Measurements from ENCODE around the gene CHCHD10. TPM values are rescaled to one million over a fixed set of nuclear protein-coding genes. Genes with fewer than 3 reads are reported as not detected.
A peak's percentile ranks its signal among the peaks of the same experiment; 100 is the strongest.

The CHCHD10 gene
- total and polyA plus RNA-seq, 10 donors, result 16.8 to 189 (median 95.1) TPM

GRCh38 chr22:23815541-23816155, 47.9 kb upstream of the CHCHD10 start:
- TF ChIP-seq CTCF (IDR thresholded peaks at IDR 0.05 in 8 of 11, conservative IDR thresholded peaks at IDR 0.05 in 3 of 11) (no peak), POLR2A (IDR thresholded peaks at IDR 0.05) (no peak), POLR2AphosphoS5 (IDR thresholded peaks at IDR 0.05) (no peak)
- H3K36me3 ChIP-seq, result peaks cover 4 to 100% (median 67%) of the 10 kb centered on the region in 6 donors
- H3K27me3 ChIP-seq (replicated peaks in 1 of 7), result no peaks in the 10 kb centered on the region
- DNase-seq, result peak; percentile 36
- intact Hi-C loops (cut with DNase I; ENCODE audit: low total_unique reads), result no loop called here
- H3K4me3 ChIP-seq, result no peak overlapping the region
- no peaks in the 10 kb centered on the region for H3K9me3 ChIP-seq
- peaks cover 2 to 37% (median 20%) of the 10 kb centered on the region in 6 donors for H3K4me1 ChIP-seq
- 73 to 89% (median 84%) methylated on average over 9 to 10 of the region's 10 CpGs for WGBS, 5 donors
- H3K27ac ChIP-seq, result no peak overlapping the region

- WGBS, 5 donors, result 94 to 99% (median 98%) methylated on average over 4 of the region's 4 CpGs
- H3K4me1 ChIP-seq, result peaks cover 0 to 7% (median 0%) of the 10 kb centered on the region in 6 donors
- DNase-seq, result no peak
- H3K27ac ChIP-seq, result no peak overlapping the region
- H3K4me3 ChIP-seq, result no peak overlapping the region
- no peaks in the 10 kb centered on the region for H3K9me3 ChIP-seq
- TF ChIP-seq POLR2A (IDR thresholded peaks at IDR 0.05), result no peak
- no peak for TF ChIP-seq POLR2AphosphoS5 (IDR thresholded peaks at IDR 0.05)
- H3K27me3 ChIP-seq (replicated peaks in 1 of 7), result no peaks in the 10 kb centered on the region
- H3K36me3 ChIP-seq, result peaks cover 4 to 98% (median 43%) of the 10 kb centered on the region in 6 donors
- intact Hi-C loops (cut with DNase I; ENCODE audit: low total_unique reads), result no loop called here
Measured at GRCh38 chr22:23812378-23812777, 44.6 kb upstream of the CHCHD10 start.

GRCh38 chr22:23806837-23807236, 39.1 kb upstream of the CHCHD10 start:
- no peak for DNase-seq
- H3K4me3 ChIP-seq, result no peak overlapping the region
- WGBS, 5 donors, result 75 to 96% (median 80%) methylated on average over 1 of the region's 1 CpG
- no peaks in the 10 kb centered on the region for H3K27me3 ChIP-seq (replicated peaks in 1 of 7)
- peaks cover 3 to 43% (median 23%) of the 10 kb centered on the region in 6 donors for H3K4me1 ChIP-seq
- intact Hi-C loops (cut with DNase I; ENCODE audit: low total_unique reads), result no loop called here
- peak overlapping the region in 3 of 8 donors; percentile 67 to 74 (median 70) for H3K27ac ChIP-seq
- H3K36me3 ChIP-seq, result peaks cover 0 to 100% (median 62%) of the 10 kb centered on the region in 6 donors
- no peak for TF ChIP-seq POLR2AphosphoS5 (IDR thresholded peaks at IDR 0.05)
- no peak for TF ChIP-seq POLR2A (IDR thresholded peaks at IDR 0.05)
- no peak for TF ChIP-seq CTCF (IDR thresholded peaks at IDR 0.05 in 8 of 11, conservative IDR thresholded peaks at IDR 0.05 in 3 of 11)
- H3K9me3 ChIP-seq, result no peaks in the 10 kb centered on the region

- H3K36me3 ChIP-seq, result peaks cover 0 to 100% (median 70%) of the 10 kb centered on the region in 6 donors
- peaks cover 5 to 63% (median 42%) of the 10 kb centered on the region in 6 donors for H3K4me1 ChIP-seq
- no peaks in the 10 kb centered on the region for H3K9me3 ChIP-seq
- H3K27me3 ChIP-seq (replicated peaks in 1 of 7), result no peaks in the 10 kb centered on the region
- peak overlapping the region in 1 of 8 donors; percentile 21 for H3K4me3 ChIP-seq
- intact Hi-C loops (cut with DNase I; ENCODE audit: low total_unique reads), result no loop called here
- 80 to 85% (median 82%) methylated on average over 12 of the region's 12 CpGs for WGBS, 5 donors
- DNase-seq, result peak; percentile 68
- peak overlapping the region in 4 of 8 donors; percentile 30 to 74 (median 68) for H3K27ac ChIP-seq
- no peak for TF ChIP-seq CTCF (IDR thresholded peaks at IDR 0.05 in 8 of 11, conservative IDR thresholded peaks at IDR 0.05 in 3 of 11)
Measured at GRCh38 chr22:23804781-23805291, 37.1 kb upstream of the CHCHD10 start.

Data from spleen (tissue), 11 donors.